Caco-2 (cell line): Measurements from ENCODE around the gene PCDHA6. TPM values are rescaled to one million over a fixed set of nuclear protein-coding genes. Genes with fewer than 3 reads are reported as not detected.
"Not testable (repeated sequence)": the region's sequence is repeated elsewhere in the genome, so short reads cannot be mapped to it uniquely, and the experiment has no call there.

Experiments
- BruUV-seq: library from RNA; stranded (reverse); fragments of 400-500 nt; replicated peaks from 2 replicates; lab custom pipeline; 2021; lab: Mats Ljungman, UMichigan
- CTCF ChIA-PET: fragments of 300-600 bp; sonication (Branson Sonifier 250); formaldehyde crosslinking; loops from one replicate; lab custom pipeline; 2022; ENCODE audit warnings: antibody characterized with exemption; lab: Charles Lee
- POLR2A ChIA-PET: fragments of 300-600 bp; sonication (Branson Sonifier 250); formaldehyde crosslinking; loops from one replicate; lab custom pipeline; 2022; ENCODE audit warnings: antibody characterized with exemption; lab: Charles Lee
- DNase-seq, 2 experiments: peaks; one replicate each; pipeline versions ENCODE4 v3.0.0 to v3.0.0-alpha.2; 2020 to 2022
- H3K27me3 ChIP-seq: replicated peaks from 2 replicates; pipeline ENCODE4 v1.6.0; 2011; ENCODE audit warnings: low read length; ENCODE audit not compliant: control insufficient read depth, insufficient read depth
- H3K36me3 ChIP-seq: 2 replicates; pipeline ENCODE4 v1.5.1; 2011; ENCODE audit warnings: low read length; ENCODE audit not compliant: control insufficient read depth, insufficient read depth
- H3K4me1 ChIP-seq: fragments of 250-450 bp; sonication (Bioruptor Pico); 2 replicates; pipeline ENCODE4 v1.5.1; 2020; ENCODE audit warnings: mild to moderate bottlenecking
- H3K4me3 ChIP-seq: 2 replicates; pipeline ENCODE4 v1.5.1; 2011; ENCODE audit warnings: low read depth, mild to moderate bottlenecking, control low read depth, low read length
- H3K9me3 ChIP-seq: fragments of 250-450 bp; sonication (Bioruptor Pico); 2 replicates; pipeline ENCODE4 v1.5.1; 2020; ENCODE audit warnings: mild to moderate bottlenecking, moderate library complexity
- H3K27ac Mint-ChIP-seq: one replicate; pipeline ENCODE4 v1.8.0; 2022; ENCODE audit warnings: mixed read lengths; ENCODE audit not compliant: unreplicated experiment
- H3K27me3 Mint-ChIP-seq: one replicate; pipeline ENCODE4 v1.8.0; 2022; ENCODE audit warnings: mixed read lengths; ENCODE audit not compliant: insufficient read depth, unreplicated experiment
- H3K36me3 Mint-ChIP-seq: one replicate; pipeline ENCODE4 v1.8.0; 2022; ENCODE audit warnings: mild to moderate bottlenecking, mixed read lengths; ENCODE audit not compliant: insufficient read depth, unreplicated experiment
- H3K4me1 Mint-ChIP-seq: one replicate; pipeline ENCODE4 v1.8.0; 2022; ENCODE audit warnings: low read depth, mixed read lengths; ENCODE audit not compliant: unreplicated experiment
- H3K4me3 Mint-ChIP-seq: one replicate; pipeline ENCODE4 v1.8.0; 2022; ENCODE audit warnings: mild to moderate bottlenecking, moderate library complexity, mixed read lengths; ENCODE audit not compliant: unreplicated experiment
- H3K9me3 Mint-ChIP-seq: one replicate; pipeline ENCODE4 v1.8.0; 2022; ENCODE audit warnings: mixed read lengths; ENCODE audit not compliant: unreplicated experiment
- CTCF ChIP-seq, 2 experiments: fragments of 200-600 bp in 1 of 2; IDR thresholded peaks; 1 replicate in 1 of 2; 2 replicates in 1 of 2; pipeline versions ENCODE4 v1.5.1 to v1.8.0; 2011 to 2022; ENCODE audit warnings: antibody characterized with exemption in 1 of 2, control low read depth in 1 of 2, inconsistent platforms in 1 of 2, low read depth in 1 of 2, low read length in 1 of 2, mild to moderate bottlenecking in 1 of 2, moderate library complexity in 1 of 2; ENCODE audit not compliant: insufficient read depth in 1 of 2, severe bottlenecking in 1 of 2, unreplicated experiment in 1 of 2
- intact Hi-C: fragments of 100-400 bp; cut with micrococcal nuclease; formaldehyde crosslinking; loops from one replicate; pipeline ENCODE4 v1.10.0; 2022; ENCODE audit not compliant: unreplicated experiment
- total RNA-seq: library from RNA; stranded (reverse); gene quantifications from 2 replicates; pipeline ENCODE4 v1.2.3, GENCODE V29; 2022

The PCDHA6 gene
- total RNA-seq, 1 experiment from 2014 or later = not detected

- no TSS peak for BruUV-seq
- H3K36me3 Mint-ChIP-seq = no peaks in the 10 kb centered on the region
- no peaks in the 10 kb centered on the region for H3K9me3 Mint-ChIP-seq
- Histone ChIP-seq H3K36me3 (no peaks in the 10 kb centered on the region), H3K4me1 (no peaks in the 10 kb centered on the region), H3K9me3 (no peaks in the 10 kb centered on the region; the same call in none of the 2 replicates), H3K27me3 (no peaks in the 10 kb centered on the region), H3K4me3 (no peak within 1 kb of the TSS)
- H3K27me3 Mint-ChIP-seq = no peaks in the 10 kb centered on the region
- ChIA-PET CTCF (no interaction called here), POLR2A (no interaction called here)
- no peak for TF ChIP-seq CTCF (IDR thresholded peaks at IDR 0.05; ENCODE audit: insufficient read depth in 1 of 2, low read depth in 1 of 2, low read length in 1 of 2, severe bottlenecking in 1 of 2, unreplicated experiment in 1 of 2)
- H3K4me3 Mint-ChIP-seq = no peak within 1 kb of the TSS
- H3K27ac Mint-ChIP-seq = no peak within 1 kb of the TSS
- intact Hi-C loops = no loop called here
- H3K4me1 Mint-ChIP-seq = no peaks in the 10 kb centered on the region
- no peak for DNase-seq
Measured at GRCh38 chr5:140833993-140834392, 6.2 kb downstream of the PCDHA6 start, which contains the start of gene PCDHA7. PCDHA7 (plus strand) TSS chr5:140834269; CDS start chr5:140834384, 115 bp downstream.

- POLR2A ChIA-PET, H3K27ac Mint-ChIP-seq, H3K27me3 ChIP-seq, H3K9me3 ChIP-seq, BruUV-seq, H3K4me1 ChIP-seq, intact Hi-C loops, CTCF ChIA-PET, H3K36me3 Mint-ChIP-seq, H3K36me3 ChIP-seq, H3K9me3 Mint-ChIP-seq, H3K4me3 ChIP-seq, H3K4me1 Mint-ChIP-seq, DNase-seq, H3K4me3 Mint-ChIP-seq, H3K27me3 Mint-ChIP-seq: not testable (repeated sequence)
Measured at GRCh38 chr5:140834439-140835008, 6.8 kb downstream of the PCDHA6 start.

- no TSS peak for BruUV-seq
- Mint-ChIP-seq H3K4me3 (no peak overlapping the region), H3K36me3 (no peaks in the 10 kb centered on the region), H3K27me3 (no peaks in the 10 kb centered on the region), H3K4me1 (no peaks in the 10 kb centered on the region), H3K9me3 (no peaks in the 10 kb centered on the region), H3K27ac (no peak overlapping the region)
- TF ChIP-seq CTCF (IDR thresholded peaks at IDR 0.05; ENCODE audit: insufficient read depth in 1 of 2, low read depth in 1 of 2, low read length in 1 of 2, severe bottlenecking in 1 of 2, unreplicated experiment in 1 of 2) = no peak
- intact Hi-C loops = no loop called here
- no peak for DNase-seq
- Histone ChIP-seq H3K9me3 (no peaks in the 10 kb centered on the region; the same call in none of the 2 replicates), H3K36me3 (no peaks in the 10 kb centered on the region), H3K4me3 (no peak overlapping the region), H3K27me3 (no peaks in the 10 kb centered on the region), H3K4me1 (no peaks in the 10 kb centered on the region)
- CTCF ChIA-PET = no interaction called here
- POLR2A ChIA-PET = no interaction called here
Measured at GRCh38 chr5:140835622-140836510, 8.1 kb downstream of the PCDHA6 start.
